ENCODE data around the gene NFIB. TPM values are rescaled to one million over a fixed set of nuclear protein-coding genes. Genes with fewer than 3 reads are reported as not detected.
A peak's percentile ranks its signal among the peaks of the same experiment; 100 is the strongest.

Gene NFIB
- total RNA-seq, 4 donors from 2014 or later = 24.0 to 40.9 (median 30.6) TPM

- Histone ChIP-seq H3K27ac (peak overlapping the region in 1 of 4 donors; percentile 51), H3K4me1 (peaks cover 12 to 25% of the 10 kb centered on the region in 2 donors), H3K36me3 (no peaks in the 10 kb centered on the region), H3K27me3 (no peaks in the 10 kb centered on the region), H3K4me3 (no peak overlapping the region), H3K9me3 (no peaks in the 10 kb centered on the region)
- intact Hi-C loops (cut with DNase I; ENCODE audit: low total_unique reads) (no loop called here), in situ Hi-C loops (cut with MboI; ENCODE audit: low sequenced_read_pairs in 4 of 4) (loop anchor here in 2 of 4 donors (25.0 kb wide), 2 partner anchors 96 to 629 kb away; no protein-coding TSS in a partner anchor)
- TF ChIP-seq POLR2A (IDR thresholded peaks at IDR 0.05) = no peak
- TF ChIP-seq, protein P1, sequence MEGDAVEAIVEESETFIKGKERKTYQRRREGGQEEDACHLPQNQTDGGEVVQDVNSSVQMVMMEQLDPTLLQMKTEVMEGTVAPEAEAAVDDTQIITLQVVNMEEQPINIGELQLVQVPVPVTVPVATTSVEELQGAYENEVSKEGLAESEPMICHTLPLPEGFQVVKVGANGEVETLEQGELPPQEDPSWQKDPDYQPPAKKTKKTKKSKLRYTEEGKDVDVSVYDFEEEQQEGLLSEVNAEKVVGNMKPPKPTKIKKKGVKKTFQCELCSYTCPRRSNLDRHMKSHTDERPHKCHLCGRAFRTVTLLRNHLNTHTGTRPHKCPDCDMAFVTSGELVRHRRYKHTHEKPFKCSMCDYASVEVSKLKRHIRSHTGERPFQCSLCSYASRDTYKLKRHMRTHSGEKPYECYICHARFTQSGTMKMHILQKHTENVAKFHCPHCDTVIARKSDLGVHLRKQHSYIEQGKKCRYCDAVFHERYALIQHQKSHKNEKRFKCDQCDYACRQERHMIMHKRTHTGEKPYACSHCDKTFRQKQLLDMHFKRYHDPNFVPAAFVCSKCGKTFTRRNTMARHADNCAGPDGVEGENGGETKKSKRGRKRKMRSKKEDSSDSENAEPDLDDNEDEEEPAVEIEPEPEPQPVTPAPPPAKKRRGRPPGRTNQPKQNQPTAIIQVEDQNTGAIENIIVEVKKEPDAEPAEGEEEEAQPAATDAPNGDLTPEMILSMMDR (IDR thresholded peaks at IDR 0.05 in 4 of 5, conservative IDR thresholded peaks at IDR 0.05 in 1 of 5) = no peak
- ATAC-seq (no peak), DNase-seq (no peak)
Measured at GRCh38 chr9:14340994-14341393, 27.1 kb upstream of the NFIB start.

DNA sequence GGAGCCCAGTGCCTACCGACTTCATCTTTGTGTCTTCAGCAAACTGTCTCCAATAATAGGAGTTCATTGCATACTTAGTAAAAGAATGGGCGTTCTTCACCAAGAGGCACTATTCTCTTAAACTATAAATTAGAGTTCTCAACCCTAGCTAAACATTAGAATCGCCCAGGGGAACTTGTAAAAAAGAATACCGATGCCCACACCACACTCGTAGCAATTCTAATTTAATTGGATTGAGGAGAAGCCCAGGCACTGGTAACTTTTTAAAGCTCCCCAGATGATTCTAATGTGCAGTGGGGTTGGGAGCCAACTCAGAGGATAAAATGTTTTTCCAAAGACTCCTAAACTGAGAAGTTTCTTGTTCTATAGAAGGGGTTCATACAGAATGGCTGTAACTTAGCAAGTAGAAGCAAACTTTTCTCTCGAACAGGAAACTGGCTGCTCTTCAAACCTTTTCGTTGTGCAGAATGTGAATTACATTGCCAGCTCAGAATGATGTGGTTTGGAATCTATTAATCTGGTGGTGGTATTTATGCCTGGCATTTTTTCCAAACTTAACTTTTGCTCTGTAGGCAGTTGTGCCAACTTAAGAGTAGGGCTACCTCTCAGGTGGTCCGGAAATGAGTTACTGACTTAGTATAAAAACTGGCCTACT is 26.4 kb upstream of the NFIB start:
- no peak overlapping the region for H3K27ac ChIP-seq
- H3K27me3 ChIP-seq = no peaks in the 10 kb centered on the region
- in situ Hi-C loops (cut with MboI; ENCODE audit: low sequenced_read_pairs in 4 of 4) (loop anchor here in 2 of 4 donors (25.0 kb wide), 2 partner anchors 97 to 628 kb away; no protein-coding TSS in a partner anchor), intact Hi-C loops (cut with DNase I; ENCODE audit: low total_unique reads) (no loop called here)
- ATAC-seq (no peak), DNase-seq (no peak)
- TF ChIP-seq POLR2A (IDR thresholded peaks at IDR 0.05) = no peak
- TF ChIP-seq, protein P1 (IDR thresholded peaks at IDR 0.05 in 4 of 5, conservative IDR thresholded peaks at IDR 0.05 in 1 of 5) = no peak
- no peak overlapping the region for H3K4me3 ChIP-seq
- H3K36me3 ChIP-seq = no peaks in the 10 kb centered on the region
- H3K4me1 ChIP-seq = peaks cover 12 to 25% of the 10 kb centered on the region in 2 donors
- no peaks in the 10 kb centered on the region for H3K9me3 ChIP-seq

DNA sequence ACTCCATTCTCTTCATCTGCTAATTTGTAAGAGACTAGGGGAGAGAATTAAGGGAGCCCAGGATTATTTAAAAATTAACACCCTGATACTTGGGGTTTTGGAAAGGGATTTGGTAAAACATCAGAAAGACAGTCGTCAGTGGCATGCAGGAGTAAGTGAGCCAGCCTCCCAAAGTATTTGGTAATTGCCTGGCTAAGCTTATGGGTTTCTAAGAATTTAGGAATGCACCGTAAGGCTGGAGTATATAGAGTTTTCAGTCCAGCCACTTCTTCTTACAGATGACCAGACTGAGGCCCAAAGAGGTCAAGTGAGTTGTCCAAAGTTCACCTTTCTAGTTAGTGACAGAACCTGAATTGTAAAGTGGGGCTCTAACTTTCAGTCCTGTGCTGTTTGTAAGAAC is 25.8 kb upstream of the NFIB start:
- H3K4me1 ChIP-seq = peaks cover 11 to 23% of the 10 kb centered on the region in 2 donors
- H3K36me3 ChIP-seq = no peaks in the 10 kb centered on the region
- intact Hi-C loops (cut with DNase I; ENCODE audit: low total_unique reads) = no loop called here
- TF ChIP-seq POLR2A (IDR thresholded peaks at IDR 0.05) = no peak
- TF ChIP-seq, protein P1 (IDR thresholded peaks at IDR 0.05 in 4 of 5, conservative IDR thresholded peaks at IDR 0.05 in 1 of 5) = no peak
- no peak overlapping the region for H3K4me3 ChIP-seq
- in situ Hi-C loops (cut with MboI; ENCODE audit: low sequenced_read_pairs in 4 of 4) = loop anchor here in 2 of 4 donors (10.0 to 25.0 kb wide), 3 partner anchors 55 to 627 kb away; no protein-coding TSS in a partner anchor
- no peaks in the 10 kb centered on the region for H3K9me3 ChIP-seq
- no peaks in the 10 kb centered on the region for H3K27me3 ChIP-seq
- no peak for ATAC-seq
- no peak overlapping the region for H3K27ac ChIP-seq
- no peak for DNase-seq

GRCh38 chr9:14337615-14338014 is 23.7 kb upstream of the NFIB start:
- ATAC-seq (no peak), DNase-seq (no peak)
- Histone ChIP-seq H3K9me3 (no peaks in the 10 kb centered on the region), H3K4me1 (peaks cover 0 to 8% of the 10 kb centered on the region in 2 donors), H3K4me3 (no peak overlapping the region), H3K27ac (no peak overlapping the region), H3K36me3 (no peaks in the 10 kb centered on the region), H3K27me3 (no peaks in the 10 kb centered on the region)
- intact Hi-C loops (cut with DNase I; ENCODE audit: low total_unique reads) (no loop called here), in situ Hi-C loops (cut with MboI; ENCODE audit: low sequenced_read_pairs in 4 of 4) (loop anchor here in 2 of 4 donors (10.0 to 25.0 kb wide), 3 partner anchors 57 to 625 kb away; no protein-coding TSS in a partner anchor)
- TF ChIP-seq, protein P1 (IDR thresholded peaks at IDR 0.05 in 4 of 5, conservative IDR thresholded peaks at IDR 0.05 in 1 of 5) = no peak
- no peak for TF ChIP-seq POLR2A (IDR thresholded peaks at IDR 0.05)
